CD4-positive, alpha-beta T cell treated with Interleukin-4 for 4 hours (primary cell): ENCODE measurements around the gene UNC79.

Source experiments
- DNase-seq: peaks from one replicate; pipeline ENCODE4 v3.0.0-alpha.2; 2020

Gene UNC79

GRCh38 chr14:93733231-93733630 lies 302.5 kb downstream of the UNC79 start:
- no peak for DNase-seq

GRCh38 chr14:93733631-93734030 lies 302.9 kb downstream of the UNC79 start:
- no peak for DNase-seq

DNA sequence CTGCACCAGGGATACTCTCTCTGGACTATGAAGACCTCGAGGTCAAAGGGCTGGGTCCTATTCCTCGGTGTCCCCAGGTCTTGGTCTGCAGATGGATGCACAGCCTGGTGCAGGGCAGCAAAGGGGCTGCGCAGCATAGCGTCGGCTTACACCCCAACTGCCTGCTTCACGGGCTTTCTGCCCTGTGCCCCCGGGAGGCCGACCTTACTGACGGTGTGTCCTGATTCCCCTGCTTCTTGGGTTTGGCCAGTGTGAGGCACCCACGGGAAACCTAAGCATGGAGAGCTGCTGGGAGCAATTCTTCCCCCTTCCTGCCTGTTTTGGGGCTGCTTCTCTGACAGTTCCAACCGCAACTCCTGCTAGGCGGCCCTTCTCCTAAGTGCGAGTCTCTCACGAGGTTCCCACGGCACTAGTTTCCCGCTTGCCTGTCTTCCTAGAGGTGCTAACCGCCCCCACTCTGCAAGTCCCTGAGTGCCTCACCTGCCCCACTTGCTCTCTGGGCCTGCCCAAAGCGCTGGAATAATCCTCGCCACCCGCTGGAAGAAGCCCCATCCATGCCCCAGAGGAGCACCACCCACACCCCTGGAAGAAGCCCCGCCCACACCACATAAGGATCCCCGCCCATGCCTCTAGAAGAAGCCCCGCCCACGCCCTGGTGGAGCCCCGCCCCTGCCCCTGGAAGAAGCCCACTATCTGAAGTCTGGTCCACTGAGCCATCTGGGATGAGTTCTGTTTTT lies 303.5 kb downstream of the UNC79 start:
- no peak for DNase-seq

DNA sequence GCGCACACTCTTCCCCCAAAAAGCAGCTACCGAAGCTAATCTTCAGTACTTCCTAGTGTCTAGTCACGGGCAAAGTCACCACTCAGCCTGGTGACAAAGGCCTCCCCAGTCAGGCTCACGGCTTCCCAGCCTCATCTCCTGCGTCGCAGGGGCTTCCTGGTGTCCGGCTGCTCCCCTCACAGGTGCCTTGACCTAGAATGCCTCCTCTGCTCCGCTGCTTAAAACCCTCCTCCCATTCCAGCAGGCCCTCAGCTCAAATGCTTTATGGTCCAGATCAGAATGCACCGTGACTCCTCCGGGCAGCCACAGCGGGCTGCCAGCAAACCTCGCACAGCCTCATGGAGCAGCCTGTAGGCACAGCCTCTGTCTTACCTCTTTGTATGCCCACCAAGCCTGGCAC lies 304.5 kb downstream of the UNC79 start:
- no peak for DNase-seq

- no peak for DNase-seq
These were observed 305.8 kb downstream of the UNC79 start for GRCh38 chr14:93736378-93737014.

GRCh38 chr14:93737634-93738033 lies 306.9 kb downstream of the UNC79 start:
- DNase-seq, result no peak

GRCh38 chr14:93741556-93742230 lies 311.0 kb downstream of the UNC79 start:
- no peak for DNase-seq

DNA sequence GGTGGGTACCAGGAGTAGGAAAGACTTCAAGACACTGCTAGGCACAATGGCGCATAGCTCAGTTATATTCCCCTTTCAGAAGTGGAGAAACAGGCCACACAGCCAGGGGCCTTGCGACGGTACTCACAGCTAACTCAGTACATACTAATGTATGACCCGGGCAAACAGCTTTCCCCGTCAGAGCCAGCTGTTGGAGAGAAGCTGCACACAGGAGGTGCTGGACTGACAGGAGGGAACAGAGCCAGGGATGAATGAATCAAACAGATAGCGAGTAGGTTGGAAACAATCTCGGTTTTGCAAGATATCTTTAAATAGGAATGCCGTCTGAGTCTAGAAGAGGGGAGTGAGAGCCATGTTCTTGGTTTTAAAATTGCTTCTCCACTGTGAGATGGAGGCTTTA lies 312.0 kb downstream of the UNC79 start:
- DNase-seq, result no peak

DNA sequence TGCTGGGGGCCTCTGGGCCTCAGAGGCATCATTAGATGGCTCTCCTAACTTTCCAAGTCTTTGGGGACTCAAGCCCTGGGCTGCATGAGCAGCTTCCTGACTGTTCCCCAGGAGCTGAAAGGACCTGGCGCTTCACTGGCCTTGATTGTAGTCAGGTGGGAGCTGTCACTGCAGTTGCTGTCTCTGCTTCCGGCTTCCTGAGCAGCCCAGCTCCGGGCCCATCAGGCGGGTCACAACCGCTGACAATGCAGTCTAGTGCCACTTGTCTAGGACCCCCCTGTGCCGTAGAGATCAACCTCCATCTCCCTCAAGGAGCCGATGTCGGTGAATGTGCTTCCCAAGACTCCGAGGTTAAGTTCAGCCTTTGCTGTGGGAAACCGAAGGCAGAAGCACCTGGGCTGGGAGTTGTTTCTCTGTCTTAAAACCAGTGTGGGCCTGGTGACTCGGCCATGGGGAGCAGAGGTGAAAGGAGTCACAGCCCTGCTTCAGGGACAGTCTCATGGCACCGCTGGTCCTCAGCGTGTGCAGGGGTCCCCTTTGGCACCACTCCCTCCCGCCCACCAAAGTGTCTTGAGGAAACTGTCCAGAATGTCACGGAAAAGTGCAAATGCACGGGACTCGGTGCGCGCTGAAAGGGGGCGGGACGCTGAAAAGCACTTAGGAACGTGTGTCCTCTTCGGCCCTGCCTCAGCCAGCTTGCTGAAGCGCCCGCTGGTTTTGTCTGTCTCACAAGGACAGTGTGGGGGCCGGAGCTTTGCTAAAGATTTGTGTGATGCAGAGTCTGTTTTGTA lies 312.7 kb downstream of the UNC79 start:
- no peak for DNase-seq

DNA sequence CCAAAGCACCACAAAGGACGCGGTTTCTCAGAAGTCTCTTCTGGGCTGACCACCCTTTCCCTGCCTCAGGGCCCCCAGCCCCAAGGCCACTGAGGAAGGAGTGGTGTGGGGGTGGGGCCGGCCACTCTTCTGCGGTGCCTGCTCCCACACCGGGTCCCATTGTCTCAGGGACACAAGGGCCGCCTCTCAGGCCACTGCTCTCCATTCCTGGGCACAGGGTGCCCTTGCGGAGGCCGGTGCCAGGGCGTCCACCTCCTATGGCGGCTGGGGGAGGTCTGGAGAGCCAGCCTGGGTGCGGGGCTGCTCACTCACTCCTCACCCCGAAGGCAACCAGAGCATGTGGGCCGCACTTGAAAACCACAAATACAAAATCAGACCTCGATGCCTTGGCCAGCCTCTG lies 313.4 kb downstream of the UNC79 start:
- DNase-seq, result no peak

DNA sequence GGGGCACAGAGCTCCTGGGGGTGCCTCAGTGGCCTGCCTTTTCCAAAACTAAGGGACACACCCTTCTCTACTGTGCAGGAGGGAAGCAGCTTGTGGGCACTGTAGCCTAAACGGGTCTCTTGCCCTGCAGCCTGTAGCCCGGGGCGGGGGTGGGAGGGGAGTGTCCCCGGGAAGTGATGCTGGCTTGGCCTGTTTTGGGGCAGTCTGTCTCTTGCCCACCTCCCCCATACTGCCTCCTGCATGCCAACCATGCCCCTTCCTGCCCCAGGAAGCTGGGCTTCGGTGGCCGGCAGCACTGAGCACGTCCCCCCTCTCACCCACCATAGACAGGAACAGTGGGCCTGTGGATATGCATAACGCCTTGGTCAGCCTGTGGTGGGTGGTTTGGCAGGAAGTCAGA lies 314.1 kb downstream of the UNC79 start:
- no peak for DNase-seq

DNA sequence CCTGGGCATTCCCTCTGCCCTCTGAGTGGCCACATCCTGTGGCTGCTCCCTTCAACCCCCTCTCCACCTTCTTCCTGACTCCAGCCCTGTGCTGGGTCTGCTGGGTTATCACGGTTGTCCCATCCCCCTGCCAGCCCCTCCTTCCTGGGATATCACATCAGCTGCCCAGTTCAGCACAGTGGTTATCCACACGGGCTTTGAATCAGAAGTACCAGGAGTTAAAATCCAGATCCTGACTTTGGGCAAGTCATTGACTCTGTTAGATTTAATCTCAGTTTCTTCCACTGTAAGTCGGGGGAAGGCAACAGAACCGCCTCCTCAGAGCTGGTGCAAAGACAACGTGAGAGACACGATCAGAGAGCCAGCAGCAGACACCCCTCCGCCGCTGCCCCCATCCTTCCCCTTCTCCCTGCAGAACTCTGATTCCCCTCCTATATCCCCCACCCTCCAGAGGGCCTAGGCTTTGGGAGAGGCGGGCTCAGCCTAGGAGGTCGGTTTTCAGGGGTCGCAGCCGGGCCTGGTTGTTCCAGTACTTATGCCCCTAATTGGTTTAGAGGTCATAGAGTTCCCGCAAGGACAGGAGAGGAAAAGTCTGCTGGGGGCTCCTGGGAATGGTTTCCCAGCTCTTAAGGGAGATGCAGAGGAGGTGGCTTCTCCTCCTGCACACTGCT lies 315.0 kb downstream of the UNC79 start:
- no peak for DNase-seq

- DNase-seq, result no peak
These were observed 316.4 kb downstream of the UNC79 start for GRCh38 chr14:93747102-93747501.

- DNase-seq, result no peak
These were observed 316.8 kb downstream of the UNC79 start for GRCh38 chr14:93747560-93747959.

GRCh38 chr14:93748208-93749075 lies 317.7 kb downstream of the UNC79 start:
- DNase-seq, result no peak

DNA sequence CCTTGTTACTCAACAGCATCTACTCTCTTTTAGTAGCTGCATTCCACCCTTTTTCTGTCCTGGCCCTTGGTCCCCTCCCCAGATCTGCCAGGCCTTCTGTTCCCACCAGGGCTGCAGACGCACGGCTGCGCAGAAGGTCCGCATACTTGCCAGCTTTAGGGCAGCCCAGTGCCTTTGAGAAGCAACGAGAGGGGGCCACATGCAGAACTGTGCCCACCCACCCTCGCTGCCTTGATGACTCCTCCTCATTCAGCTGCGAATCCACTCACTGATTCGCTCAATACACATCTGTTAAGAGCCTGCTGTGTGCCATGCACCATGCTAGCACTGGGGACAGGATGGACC lies 318.3 kb downstream of the UNC79 start:
- no peak for DNase-seq

GRCh38 chr14:93751946-93752655 lies 321.4 kb downstream of the UNC79 start:
- no peak for DNase-seq

- DNase-seq, result no peak
These were observed 322.3 kb downstream of the UNC79 start for GRCh38 chr14:93752980-93753561.

GRCh38 chr14:93753647-93754046 lies 322.9 kb downstream of the UNC79 start:
- no peak for DNase-seq

DNA sequence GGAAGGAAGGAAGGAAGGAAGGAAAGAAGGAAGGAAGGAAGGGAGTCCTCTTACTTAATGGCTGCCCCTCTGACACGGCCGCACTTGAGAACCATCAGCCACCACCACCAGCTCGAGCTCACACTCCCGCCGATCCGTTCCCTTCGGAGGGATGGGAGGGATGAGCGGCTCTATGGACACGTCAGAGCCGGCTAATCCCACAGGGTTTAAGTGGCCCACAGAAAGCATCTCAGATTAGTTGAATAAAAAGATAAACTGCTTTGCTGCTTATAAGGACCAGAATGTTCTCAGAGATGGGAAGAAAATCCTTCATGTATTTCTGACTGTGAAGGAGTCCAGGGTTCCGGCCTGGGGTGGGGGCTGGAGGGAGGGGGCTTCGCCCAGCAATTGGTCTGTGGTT lies 326.5 kb downstream of the UNC79 start:
- DNase-seq, result no peak
